PC-9 (cell line): ENCODE data around the gene PCNT. TPM values are rescaled to one million over a fixed set of nuclear protein-coding genes. Genes with fewer than 3 reads are reported as not detected.

Experiments used
- BruUV-seq: library from RNA; stranded (reverse); fragments of 400-500 nt; replicated peaks from 2 replicates; lab custom pipeline; 2021; lab: Mats Ljungman, UMichigan
- CTCF ChIA-PET: fragments of 300-600 bp; sonication (Branson Sonifier 250); formaldehyde crosslinking; loops from one replicate; lab custom pipeline; 2022; ENCODE audit warnings: antibody characterized with exemption; lab: Charles Lee
- POLR2A ChIA-PET: fragments of 300-600 bp; sonication (Branson Sonifier 250); formaldehyde crosslinking; loops from one replicate; lab custom pipeline; 2022; ENCODE audit warnings: antibody characterized with exemption; ENCODE audit not compliant: unreplicated experiment; lab: Charles Lee
- DNase-seq, 2 experiments: peaks; one replicate each; pipeline versions ENCODE4 v3.0.0 to v3.0.0-alpha.2; 2015 to 2022; ENCODE audit warnings: mixed read lengths in 1 of 2
- H2AFZ ChIP-seq: fragments of 200-600 bp; sonication (generic); 2 replicates; pipeline ENCODE4 v1.8.1; 2017; ENCODE audit warnings: antibody characterized with exemption
- H3F3A ChIP-seq: fragments of 200-600 bp; sonication (generic); 2 replicates; pipeline ENCODE4 v1.8.1; 2017; ENCODE audit warnings: antibody characterized with exemption, mild to moderate bottlenecking, low read depth; ENCODE audit not compliant: insufficient read depth
- H3K27ac ChIP-seq: fragments of 200-600 bp; sonication (generic); 2 replicates; pipeline ENCODE4 v1.6.1; 2016; ENCODE audit warnings: mixed run types
- H3K27me3 ChIP-seq: fragments of 200-600 bp; sonication (generic); 2 replicates; pipeline ENCODE4 v1.6.1; 2016; ENCODE audit warnings: low read depth, mixed run types; ENCODE audit not compliant: insufficient read depth
- H3K36me3 ChIP-seq: fragments of 200-600 bp; sonication (generic); 2 replicates; pipeline ENCODE4 v1.6.1; 2016; ENCODE audit warnings: low read depth, mixed run types
- H3K4me1 ChIP-seq: fragments of 200-600 bp; sonication (generic); replicated peaks from 2 replicates; pipeline ENCODE4 v1.6.1; 2016; ENCODE audit warnings: mixed run types; ENCODE audit not compliant: insufficient read depth
- H3K4me2 ChIP-seq: fragments of 200-600 bp; sonication (generic); 2 replicates; pipeline ENCODE4 v1.6.1; 2017; ENCODE audit warnings: mixed run types
- H3K4me3 ChIP-seq: fragments of 200-600 bp; sonication (generic); 2 replicates; pipeline ENCODE4 v1.6.1; 2016; ENCODE audit warnings: mixed run types
- H3K79me2 ChIP-seq: fragments of 200-600 bp; sonication (generic); 2 replicates; pipeline ENCODE4 v1.6.1; 2017; ENCODE audit warnings: low read depth, mixed run types
- H3K9me2 ChIP-seq: fragments of 200-600 bp; sonication (generic); 2 replicates; pipeline ENCODE4 v1.8.1; 2017; ENCODE audit warnings: mild to moderate bottlenecking; ENCODE audit not compliant: insufficient read depth
- H3K9me3 ChIP-seq: fragments of 200-600 bp; sonication (generic); 2 replicates; pipeline ENCODE4 v1.8.1; 2016; ENCODE audit warnings: low read depth; ENCODE audit not compliant: insufficient read depth
- H4K20me1 ChIP-seq: fragments of 200-600 bp; sonication (generic); 2 replicates; pipeline ENCODE4 v1.8.1; 2017; ENCODE audit not compliant: insufficient read depth
- EZH2 ChIP-seq: fragments of 200-600 bp; sonication (generic); IDR thresholded peaks from 2 replicates; pipeline ENCODE4 v1.8.0; 2017; ENCODE audit warnings: antibody characterized with exemption, low read depth
- intact Hi-C: fragments of 100-400 bp; cut with micrococcal nuclease; formaldehyde crosslinking; loops from one replicate; pipeline ENCODE4 v1.10.0; 2022; ENCODE audit not compliant: unreplicated experiment
- total RNA-seq: library from RNA; stranded (reverse); gene quantifications from 2 replicates; pipeline ENCODE4 v1.2.3, GENCODE V29; 2021
- TF ChIP-seq, protein P1 (sequence below): fragments of 200-600 bp; sonication (generic); conservative IDR thresholded peaks from 2 replicates; pipeline ENCODE4 v1.6.1; 2017; ENCODE audit warnings: mixed run types, antibody characterized with exemption, mild to moderate bottlenecking, moderate library complexity

The PCNT gene
- total RNA-seq, 1 experiment from 2014 or later = 33.4 TPM

DNA sequence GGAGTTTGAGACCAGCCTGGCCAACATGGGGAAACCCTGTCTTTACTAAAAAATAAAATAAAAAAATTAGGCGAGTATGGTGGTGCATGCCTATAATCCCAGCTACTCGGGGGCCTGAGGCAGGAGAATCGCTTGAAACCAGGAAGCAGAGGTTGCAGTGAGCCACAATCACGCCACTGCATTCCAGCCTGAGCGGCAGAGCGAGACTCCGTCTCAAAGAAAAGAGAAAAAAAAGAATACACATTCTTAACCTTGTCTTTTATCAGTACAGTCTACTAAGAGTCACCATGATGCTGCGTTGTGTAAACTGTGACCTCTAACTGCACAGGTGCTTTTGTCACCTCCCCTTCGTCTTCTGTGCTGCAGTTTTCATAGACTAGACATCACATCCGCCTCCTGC, 37.2 kb downstream of the PCNT start:
- Histone ChIP-seq H3K4me2 (no peak overlapping the region), H2AFZ (no peak overlapping the region), H4K20me1 (no peaks in the 10 kb centered on the region), H3K4me3 (no peak overlapping the region), H3F3A (no peaks in the 10 kb centered on the region), H3K9me3 (no peaks in the 10 kb centered on the region), H3K27me3 (no peaks in the 10 kb centered on the region), H3K79me2 (no peaks in the 10 kb centered on the region), H3K36me3 (no peaks in the 10 kb centered on the region), H3K27ac (no peak overlapping the region), H3K4me1 (no peaks in the 10 kb centered on the region), H3K9me2 (no peaks in the 10 kb centered on the region)
- BruUV-seq = no TSS peak
- intact Hi-C loops = no loop called here
- no peak for TF ChIP-seq EZH2
- TF ChIP-seq, protein P1, sequence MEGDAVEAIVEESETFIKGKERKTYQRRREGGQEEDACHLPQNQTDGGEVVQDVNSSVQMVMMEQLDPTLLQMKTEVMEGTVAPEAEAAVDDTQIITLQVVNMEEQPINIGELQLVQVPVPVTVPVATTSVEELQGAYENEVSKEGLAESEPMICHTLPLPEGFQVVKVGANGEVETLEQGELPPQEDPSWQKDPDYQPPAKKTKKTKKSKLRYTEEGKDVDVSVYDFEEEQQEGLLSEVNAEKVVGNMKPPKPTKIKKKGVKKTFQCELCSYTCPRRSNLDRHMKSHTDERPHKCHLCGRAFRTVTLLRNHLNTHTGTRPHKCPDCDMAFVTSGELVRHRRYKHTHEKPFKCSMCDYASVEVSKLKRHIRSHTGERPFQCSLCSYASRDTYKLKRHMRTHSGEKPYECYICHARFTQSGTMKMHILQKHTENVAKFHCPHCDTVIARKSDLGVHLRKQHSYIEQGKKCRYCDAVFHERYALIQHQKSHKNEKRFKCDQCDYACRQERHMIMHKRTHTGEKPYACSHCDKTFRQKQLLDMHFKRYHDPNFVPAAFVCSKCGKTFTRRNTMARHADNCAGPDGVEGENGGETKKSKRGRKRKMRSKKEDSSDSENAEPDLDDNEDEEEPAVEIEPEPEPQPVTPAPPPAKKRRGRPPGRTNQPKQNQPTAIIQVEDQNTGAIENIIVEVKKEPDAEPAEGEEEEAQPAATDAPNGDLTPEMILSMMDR = no peak
- ChIA-PET POLR2A (no interaction called here), CTCF (no interaction called here)
- no peak for DNase-seq

DNA sequence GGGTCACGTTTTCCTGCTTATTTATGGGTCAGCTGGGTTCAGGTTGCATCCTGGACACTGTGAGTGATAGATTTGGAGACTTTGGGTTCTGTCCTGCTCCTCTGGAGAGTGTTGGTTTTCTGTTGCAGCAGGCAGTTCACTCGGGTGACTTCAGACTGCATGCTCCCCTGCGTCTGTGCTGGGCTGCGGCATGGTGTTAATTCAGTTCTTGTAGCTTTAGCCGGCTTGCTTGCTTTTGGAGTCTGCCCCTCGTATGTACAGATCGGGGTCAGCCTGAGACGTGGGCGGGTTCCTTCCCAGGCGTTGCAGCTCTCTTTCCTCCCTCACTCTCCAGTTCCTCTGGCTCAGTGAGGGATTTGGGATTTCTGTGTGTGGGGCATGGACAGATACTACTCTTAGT, 38.0 kb downstream of the PCNT start:
- Histone ChIP-seq H3K4me2 (no peak overlapping the region), H3K27ac (no peak overlapping the region), H3K4me1 (no peaks in the 10 kb centered on the region), H2AFZ (no peak overlapping the region), H3F3A (no peaks in the 10 kb centered on the region), H3K79me2 (no peaks in the 10 kb centered on the region), H3K27me3 (no peaks in the 10 kb centered on the region), H3K9me3 (no peaks in the 10 kb centered on the region), H3K36me3 (no peaks in the 10 kb centered on the region), H3K4me3 (no peak overlapping the region), H4K20me1 (no peaks in the 10 kb centered on the region), H3K9me2 (no peaks in the 10 kb centered on the region)
- intact Hi-C loops = no loop called here
- TF ChIP-seq, protein P1 = no peak
- no peak for TF ChIP-seq EZH2
- ChIA-PET CTCF (no interaction called here), POLR2A (no interaction called here)
- no TSS peak for BruUV-seq
- DNase-seq = no peak

DNA sequence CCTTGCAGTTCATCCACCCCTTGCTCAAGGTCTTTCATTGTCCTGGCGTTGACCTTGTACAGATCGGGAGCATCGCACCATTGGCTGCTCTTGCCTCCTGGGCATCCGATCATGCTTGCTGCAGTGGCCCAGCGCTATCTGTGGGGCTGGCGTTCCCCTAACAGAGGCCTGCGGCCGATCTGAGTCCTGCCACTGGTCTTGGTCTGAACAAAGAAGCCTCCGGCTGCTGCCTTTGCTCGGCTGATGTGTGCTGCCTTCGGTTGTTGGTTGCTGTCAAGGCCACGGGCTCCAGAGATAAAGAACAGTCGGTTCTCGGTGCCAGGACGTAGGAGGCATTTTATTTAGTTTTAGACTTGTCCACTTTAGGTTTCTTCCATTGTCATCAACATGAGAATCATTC, 39.0 kb downstream of the PCNT start:
- Histone ChIP-seq H4K20me1 (no peaks in the 10 kb centered on the region), H3K79me2 (no peaks in the 10 kb centered on the region), H3F3A (no peaks in the 10 kb centered on the region), H3K27ac (no peak overlapping the region), H3K4me3 (no peak overlapping the region), H3K9me3 (no peaks in the 10 kb centered on the region), H3K4me2 (no peak overlapping the region), H2AFZ (no peak overlapping the region), H3K4me1 (no peaks in the 10 kb centered on the region), H3K36me3 (no peaks in the 10 kb centered on the region), H3K27me3 (no peaks in the 10 kb centered on the region), H3K9me2 (no peaks in the 10 kb centered on the region)
- DNase-seq = no peak
- intact Hi-C loops = no loop called here
- CTCF ChIA-PET = no interaction called here
- BruUV-seq = no TSS peak
- TF ChIP-seq EZH2 = no peak
- POLR2A ChIA-PET = no interaction called here

DNA sequence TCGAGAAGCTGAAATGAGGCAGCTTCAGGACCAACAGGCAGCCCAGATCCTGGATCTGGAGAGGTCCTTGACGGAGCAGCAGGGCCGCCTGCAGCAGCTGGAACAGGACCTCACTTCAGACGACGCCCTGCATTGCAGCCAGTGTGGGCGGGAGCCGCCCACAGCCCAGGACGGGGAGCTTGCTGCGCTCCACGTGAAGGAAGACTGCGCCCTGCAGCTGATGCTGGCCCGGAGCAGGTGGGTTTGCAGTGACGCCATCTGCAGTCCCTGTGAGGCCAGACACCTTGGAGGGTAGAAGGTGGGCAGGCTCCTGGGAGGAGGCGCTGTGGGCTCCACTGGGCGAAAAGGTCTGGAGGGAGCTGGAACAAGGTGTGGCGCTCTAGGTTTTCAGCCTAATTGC, 39.7 kb downstream of the PCNT start:
- BruUV-seq = no TSS peak
- Histone ChIP-seq H3K36me3 (no peaks in the 10 kb centered on the region), H3K27me3 (no peaks in the 10 kb centered on the region), H3K79me2 (no peaks in the 10 kb centered on the region), H3K9me2 (no peaks in the 10 kb centered on the region), H3K9me3 (no peaks in the 10 kb centered on the region), H3K4me1 (no peaks in the 10 kb centered on the region), H4K20me1 (no peaks in the 10 kb centered on the region), H3K4me2 (no peak overlapping the region), H3K27ac (no peak overlapping the region), H3K4me3 (no peak overlapping the region), H2AFZ (no peak overlapping the region), H3F3A (no peaks in the 10 kb centered on the region)
- POLR2A ChIA-PET = no interaction called here
- no peak for DNase-seq
- CTCF ChIA-PET = interaction anchor here (0.7 kb wide), 1 partner anchor 217 kb away, joined by 4 read pairs; no protein-coding TSS in a partner anchor
- TF ChIP-seq EZH2 = no peak
- TF ChIP-seq, protein P1 = no peak
- intact Hi-C loops = no loop called here
